Colonic mucosa (tissue), 4 donors: ENCODE measurements around the gene CDK6. TPM values are rescaled to one million over a fixed set of nuclear protein-coding genes. Genes with fewer than 3 reads are reported as not detected.

Experiments
- DNase-seq: peaks from one replicate; pipeline ENCODE4 v3.0.0-alpha.2; 2020
- H3K27ac ChIP-seq: fragments of 200-600 bp; one replicate; pipeline ENCODE4 v1.8.0; 2021
- H3K27me3 ChIP-seq: fragments of 200-600 bp; one replicate; pipeline ENCODE4 v1.8.0; 2021
- H3K36me3 ChIP-seq: fragments of 200-600 bp; one replicate; pipeline ENCODE4 v1.8.0; 2021
- H3K4me1 ChIP-seq: fragments of 200-600 bp; one replicate; pipeline ENCODE4 v1.8.0; 2021; ENCODE audit warnings: mild to moderate bottlenecking
- H3K4me3 ChIP-seq: fragments of 200-600 bp; one replicate; pipeline ENCODE4 v1.8.0; 2021
- H3K9ac ChIP-seq, 2 donors: one replicate each; pipeline ENCODE4 v1.7.0; 2013; ENCODE audit warnings: control low read depth in 2 of 2, low read depth in 2 of 2, low read length in 2 of 2
- H3K9me3 ChIP-seq: fragments of 200-600 bp; one replicate; pipeline ENCODE4 v1.8.0; 2021
- intact Hi-C: fragments of 100-400 bp; cut with DNase I; formaldehyde crosslinking; loops from one replicate; pipeline ENCODE4 v1.14.1; 2022
- total RNA-seq, 2 donors: library from RNA; stranded (reverse); fragmentation: NEBNext Ultra II Directional in 1 of 2; extraction: Animal tissue kit (Norgen Biotek cat#: 25700) in 1 of 2; gene quantifications; one replicate each; pipeline ENCODE4 v1.2.1, GENCODE V29; 2021
- TF ChIP-seq, protein P1 (sequence below): fragments of 200-600 bp; IDR thresholded peaks from one replicate; pipeline ENCODE4 v1.8.0; 2022; ENCODE audit warnings: antibody characterized with exemption, mild to moderate bottlenecking
- donor health status: healthy.
- donor health status: DM: no; HTN: no; CAD: no.
- donor health status: DM: no; HTN: no; CAD: no.

CDK6 gene
- total RNA-seq, 2 donors from 2014 or later = 37.1 to 55.4 TPM

DNA sequence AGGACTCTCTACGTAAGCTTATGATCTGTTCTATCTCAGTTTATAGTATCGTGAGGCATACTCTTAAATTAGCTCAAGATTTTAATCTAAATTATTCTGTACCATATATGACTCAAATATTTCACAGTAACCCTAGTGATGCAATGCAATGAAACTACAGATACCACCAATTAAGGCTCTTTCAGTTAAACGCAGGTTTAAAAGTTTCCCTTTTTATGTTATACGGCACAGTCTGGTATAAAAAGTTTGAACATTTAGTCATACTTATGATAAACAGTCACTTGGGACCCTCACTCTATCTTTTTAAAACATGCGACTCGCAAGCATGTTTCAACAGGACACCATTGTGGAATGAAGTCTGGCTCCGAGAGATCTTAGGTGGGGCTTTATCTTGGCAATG is 107.2 kb downstream of the CDK6 start:
- H3K4me1 ChIP-seq = no peaks in the 10 kb centered on the region
- TF ChIP-seq, protein P1, sequence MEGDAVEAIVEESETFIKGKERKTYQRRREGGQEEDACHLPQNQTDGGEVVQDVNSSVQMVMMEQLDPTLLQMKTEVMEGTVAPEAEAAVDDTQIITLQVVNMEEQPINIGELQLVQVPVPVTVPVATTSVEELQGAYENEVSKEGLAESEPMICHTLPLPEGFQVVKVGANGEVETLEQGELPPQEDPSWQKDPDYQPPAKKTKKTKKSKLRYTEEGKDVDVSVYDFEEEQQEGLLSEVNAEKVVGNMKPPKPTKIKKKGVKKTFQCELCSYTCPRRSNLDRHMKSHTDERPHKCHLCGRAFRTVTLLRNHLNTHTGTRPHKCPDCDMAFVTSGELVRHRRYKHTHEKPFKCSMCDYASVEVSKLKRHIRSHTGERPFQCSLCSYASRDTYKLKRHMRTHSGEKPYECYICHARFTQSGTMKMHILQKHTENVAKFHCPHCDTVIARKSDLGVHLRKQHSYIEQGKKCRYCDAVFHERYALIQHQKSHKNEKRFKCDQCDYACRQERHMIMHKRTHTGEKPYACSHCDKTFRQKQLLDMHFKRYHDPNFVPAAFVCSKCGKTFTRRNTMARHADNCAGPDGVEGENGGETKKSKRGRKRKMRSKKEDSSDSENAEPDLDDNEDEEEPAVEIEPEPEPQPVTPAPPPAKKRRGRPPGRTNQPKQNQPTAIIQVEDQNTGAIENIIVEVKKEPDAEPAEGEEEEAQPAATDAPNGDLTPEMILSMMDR = no peak
- no peak overlapping the region for H3K9ac ChIP-seq
- H3K27ac ChIP-seq = no peak overlapping the region
- intact Hi-C loops = no loop called here
- no peak for DNase-seq
- H3K4me3 ChIP-seq = no peak overlapping the region
- no peaks in the 10 kb centered on the region for H3K9me3 ChIP-seq
- H3K36me3 ChIP-seq = no peaks in the 10 kb centered on the region
- no peaks in the 10 kb centered on the region for H3K27me3 ChIP-seq

DNA sequence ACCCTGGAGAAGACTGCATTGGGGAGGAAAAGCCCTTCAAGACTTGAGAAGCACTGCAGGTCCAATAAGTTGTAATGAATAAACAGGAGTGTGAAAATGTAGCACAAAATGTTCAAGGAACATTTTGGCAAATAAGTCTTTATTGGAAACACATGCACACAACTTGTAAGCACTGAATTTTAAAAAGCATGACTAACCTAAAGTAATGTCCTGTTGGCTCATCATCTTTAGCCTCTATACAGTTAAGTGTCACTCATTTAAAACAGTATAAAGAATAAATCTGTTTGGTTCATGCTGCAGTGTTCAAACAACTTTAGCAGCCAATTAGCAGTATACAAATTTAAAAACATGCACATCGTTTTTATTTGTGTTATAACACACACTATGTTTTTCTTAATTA is 108.6 kb downstream of the CDK6 start:
- no peak for DNase-seq
- intact Hi-C loops = no loop called here
- Histone ChIP-seq H3K4me3 (no peak overlapping the region), H3K4me1 (no peaks in the 10 kb centered on the region), H3K27me3 (no peaks in the 10 kb centered on the region), H3K9me3 (no peaks in the 10 kb centered on the region), H3K9ac (no peak overlapping the region), H3K27ac (no peak overlapping the region), H3K36me3 (no peaks in the 10 kb centered on the region)
- TF ChIP-seq, protein P1 = no peak

DNA sequence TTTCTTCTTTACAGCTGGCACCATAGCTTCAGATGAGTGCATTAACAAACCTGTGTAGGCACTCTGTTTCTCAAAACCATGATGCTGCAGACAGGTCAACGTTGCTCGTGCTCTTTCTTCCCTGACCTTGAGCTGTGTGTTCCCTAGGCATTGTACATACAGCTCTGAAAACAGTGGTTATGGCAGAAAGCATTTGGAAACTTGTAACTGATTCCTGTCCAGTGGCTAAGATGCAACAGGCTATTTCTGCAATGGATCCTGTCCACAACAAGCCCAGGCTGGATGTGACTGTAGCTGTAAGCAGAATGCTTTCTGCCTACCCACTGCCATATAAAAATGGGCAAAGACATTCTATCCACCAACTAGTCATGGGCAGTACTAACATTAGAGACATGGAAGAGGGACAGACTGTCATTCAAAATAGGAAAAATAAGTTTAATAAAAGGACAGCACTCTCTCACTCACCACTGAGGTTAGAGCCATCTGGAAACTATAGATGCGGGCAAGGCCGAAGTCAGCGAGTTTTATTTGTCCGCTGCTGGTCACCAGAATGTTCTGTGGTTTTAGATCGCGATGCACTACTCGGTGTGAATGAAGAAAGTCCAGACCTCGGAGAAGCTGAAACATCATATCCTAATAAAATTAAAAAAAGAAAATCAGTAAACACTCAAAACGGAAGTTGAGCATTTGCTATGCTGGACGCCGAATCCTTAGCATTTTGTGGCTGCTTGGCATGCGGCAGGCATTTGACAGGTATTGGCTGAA is 111.0 kb downstream of the CDK6 start:
- Histone ChIP-seq H3K27ac (no peak overlapping the region), H3K27me3 (no peaks in the 10 kb centered on the region), H3K9ac (no peak overlapping the region), H3K4me1 (no peaks in the 10 kb centered on the region), H3K9me3 (no peaks in the 10 kb centered on the region), H3K36me3 (no peaks in the 10 kb centered on the region), H3K4me3 (no peak overlapping the region)
- TF ChIP-seq, protein P1 = no peak
- no peak for DNase-seq
- intact Hi-C loops = no loop called here

DNA sequence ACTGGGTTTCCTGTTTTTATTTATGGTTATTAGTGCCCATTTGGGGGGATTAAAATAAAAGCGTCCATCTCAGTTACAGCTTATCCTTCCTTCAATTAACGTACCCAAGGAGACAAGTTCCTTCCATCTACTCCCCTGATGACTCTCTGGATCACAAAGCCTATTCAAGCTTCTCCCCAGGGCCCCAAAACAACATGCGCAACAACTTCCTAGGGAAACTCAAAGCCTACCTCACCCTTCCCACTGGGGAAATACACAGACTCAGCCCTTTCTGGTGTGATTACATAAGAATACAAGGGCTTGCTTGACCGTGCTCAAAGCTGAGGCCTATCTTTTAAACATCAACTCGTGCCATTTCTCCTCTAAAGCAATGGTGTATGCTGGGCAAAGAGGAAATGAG is 112.4 kb downstream of the CDK6 start:
- H3K27me3 ChIP-seq = no peaks in the 10 kb centered on the region
- H3K27ac ChIP-seq = no peak overlapping the region
- TF ChIP-seq, protein P1 = no peak
- no peak overlapping the region for H3K9ac ChIP-seq
- no peak overlapping the region for H3K4me3 ChIP-seq
- DNase-seq = no peak
- intact Hi-C loops = no loop called here
- H3K4me1 ChIP-seq = peaks cover 3% of the 10 kb centered on the region
- no peaks in the 10 kb centered on the region for H3K9me3 ChIP-seq
- H3K36me3 ChIP-seq = no peaks in the 10 kb centered on the region

DNA sequence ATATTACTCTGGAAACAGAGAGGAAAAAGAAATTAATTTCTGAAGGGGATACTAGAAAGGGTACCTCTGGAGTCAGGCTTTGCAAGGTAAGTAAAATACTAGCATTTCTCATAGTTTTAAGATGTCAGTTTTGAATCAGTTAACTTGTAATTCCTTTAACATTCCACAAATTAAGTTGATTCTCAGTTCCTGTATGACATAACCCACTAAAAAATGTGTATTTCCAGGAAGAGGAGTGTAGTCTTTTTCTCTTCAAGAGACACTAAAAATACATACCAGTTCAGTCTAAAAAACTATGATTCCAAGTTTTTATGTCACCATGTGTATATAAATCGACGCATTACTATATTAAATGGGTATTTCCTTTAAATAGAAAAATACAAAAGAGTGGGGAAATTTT is 113.2 kb downstream of the CDK6 start:
- intact Hi-C loops = no loop called here
- TF ChIP-seq, protein P1 = no peak
- Histone ChIP-seq H3K9ac (no peak overlapping the region), H3K27ac (no peak overlapping the region), H3K9me3 (no peaks in the 10 kb centered on the region), H3K4me1 (peaks cover 4% of the 10 kb centered on the region), H3K4me3 (no peak overlapping the region), H3K36me3 (no peaks in the 10 kb centered on the region), H3K27me3 (no peaks in the 10 kb centered on the region)
- DNase-seq = no peak
